ENCODE data around the gene ARIH2. TPM values are rescaled to one million over a fixed set of nuclear protein-coding genes. Genes with fewer than 3 reads are reported as not detected.

The ARIH2 gene
- total and polyA plus RNA-seq, 9 of the 15 experiments (the other 6 are each of a cell fraction or from before 2014, with no cell fraction given): 27.0 to 120 (median 108) TPM

DNA sequence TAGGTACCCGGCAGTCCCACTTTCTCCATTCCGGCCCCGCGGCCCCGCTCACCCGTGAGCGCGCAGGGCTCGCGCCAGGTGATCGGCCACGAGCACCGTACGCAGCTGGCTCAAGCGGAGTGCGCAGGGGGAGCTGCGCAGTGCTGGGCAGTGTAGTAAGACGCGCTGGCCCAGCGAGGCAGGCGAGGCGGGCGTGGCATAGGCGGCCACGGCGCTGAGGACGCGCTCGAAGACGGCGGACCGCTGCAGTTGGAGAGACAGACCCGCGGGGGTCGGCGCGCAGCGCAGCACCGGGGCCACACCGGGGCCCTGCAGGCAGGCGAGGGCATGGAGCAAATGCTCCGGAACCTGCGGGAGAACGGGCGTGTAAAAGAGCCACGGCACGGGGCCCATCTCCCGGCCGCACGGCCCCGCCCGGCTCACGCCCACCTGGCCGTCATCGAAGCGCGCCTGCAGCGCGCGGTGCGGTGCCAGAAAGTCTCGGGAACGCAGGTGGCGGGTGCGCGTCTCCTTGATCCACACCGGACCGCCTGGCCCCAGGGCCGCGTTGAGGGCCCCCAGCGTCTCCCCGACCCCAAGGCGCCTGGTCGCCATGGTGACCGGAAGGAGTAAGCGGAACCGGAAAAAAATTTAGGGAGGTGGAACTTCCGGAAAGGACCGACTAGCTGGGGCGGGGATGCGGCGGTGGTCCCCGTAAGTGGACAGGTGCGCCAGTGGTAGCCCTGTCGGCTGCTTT lies 99.5 kb downstream of the ARIH2 start, which contains the start of gene DALRD3 (continued):
- TF ChIP-seq FOXM1 (IDR thresholded peaks at IDR 0.05; ENCODE audit: low read depth) (no peak), FOXM1 (CRISPR knock-in tag; IDR thresholded peaks at IDR 0.05; ENCODE audit: low read depth) (0 out of 2 replicates have a peak, but pooled peaks have one; percentile 51), DPF2 (IDR thresholded peaks at IDR 0.05) (no peak), ZNF77 (CRISPR knock-in tag; IDR thresholded peaks at IDR 0.05) (0 out of 2 replicates have a peak, but pooled peaks have one; percentile 67), TBL1XR1 (IDR thresholded peaks at IDR 0.05; ENCODE audit: low read length in 2 of 2) (no peak), ZFX (CRISPR knock-in tag; IDR thresholded peaks at IDR 0.05) (peak; percentile 77), YY1 (IDR thresholded peaks at IDR 0.05; ENCODE audit: borderline replicate concordance in 1 of 3, control insufficient read depth in 1 of 3, extremely low read depth in 1 of 3, insufficient read depth in 3 of 3, insufficient read length in 1 of 3, insufficient replicate concordance in 2 of 3, low read depth in 1 of 3, low read length in 2 of 3) (no peak), DNMT1 (IDR thresholded peaks at IDR 0.05) (no peak), ELF2 (CRISPR knock-in tag; IDR thresholded peaks at IDR 0.05) (0 out of 2 replicates have a peak, but pooled peaks have one; percentile 62), ZNF707 (CRISPR knock-in tag; conservative IDR thresholded peaks at IDR 0.05) (no peak), MAFG (tag; conservative IDR thresholded peaks at IDR 0.05) (no peak), TEAD1 (CRISPR knock-in tag; IDR thresholded peaks at IDR 0.05) (no peak), TAL1 (IDR thresholded peaks at IDR 0.05) (no peak), POLR2G (IDR thresholded peaks at IDR 0.05; ENCODE audit: low read depth, low read length) (peak; percentile 86), ZNF695 (CRISPR knock-in tag; IDR thresholded peaks at IDR 0.05) (no peak), CBX2 (IDR thresholded peaks at IDR 0.05; ENCODE audit: insufficient read depth, low read length, poor library complexity, severe bottlenecking) (no peak), BRD4 (IDR thresholded peaks at IDR 0.05) (no peak), JUNB (CRISPR knock-in tag; conservative IDR thresholded peaks at IDR 0.05) (no peak), RBM34 (IDR thresholded peaks at IDR 0.05; ENCODE audit: borderline replicate concordance, insufficient read depth, low read length) (0 out of 2 replicates have a peak, but pooled peaks have one; percentile 46), HDGF (IDR thresholded peaks at IDR 0.05) (no peak), GABPA (tag; conservative IDR thresholded peaks at IDR 0.05; ENCODE audit: low read depth) (peak; percentile 93), POLR2A (conservative IDR thresholded peaks at IDR 0.05) (peak; percentile 43), ZNF785 (CRISPR knock-in tag; IDR thresholded peaks at IDR 0.05) (no peak), ZNF24 (IDR thresholded peaks at IDR 0.05) (no peak), TCF7L2 (IDR thresholded peaks at IDR 0.05; ENCODE audit: low read depth, low read length) (no peak), CEBPB (tag; IDR thresholded peaks at IDR 0.05) (no peak), HNRNPL (IDR thresholded peaks at IDR 0.05; ENCODE audit: low read depth, low read length) (no peak)
- TF ChIP-seq, protein P1, sequence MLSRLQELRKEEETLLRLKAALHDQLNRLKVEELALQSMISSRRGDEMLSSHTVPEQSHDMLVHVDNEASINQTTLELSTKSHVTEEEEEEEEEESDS (CRISPR knock-in tag; IDR thresholded peaks at IDR 0.05): no peak
- TF ChIP-seq, protein P2, sequence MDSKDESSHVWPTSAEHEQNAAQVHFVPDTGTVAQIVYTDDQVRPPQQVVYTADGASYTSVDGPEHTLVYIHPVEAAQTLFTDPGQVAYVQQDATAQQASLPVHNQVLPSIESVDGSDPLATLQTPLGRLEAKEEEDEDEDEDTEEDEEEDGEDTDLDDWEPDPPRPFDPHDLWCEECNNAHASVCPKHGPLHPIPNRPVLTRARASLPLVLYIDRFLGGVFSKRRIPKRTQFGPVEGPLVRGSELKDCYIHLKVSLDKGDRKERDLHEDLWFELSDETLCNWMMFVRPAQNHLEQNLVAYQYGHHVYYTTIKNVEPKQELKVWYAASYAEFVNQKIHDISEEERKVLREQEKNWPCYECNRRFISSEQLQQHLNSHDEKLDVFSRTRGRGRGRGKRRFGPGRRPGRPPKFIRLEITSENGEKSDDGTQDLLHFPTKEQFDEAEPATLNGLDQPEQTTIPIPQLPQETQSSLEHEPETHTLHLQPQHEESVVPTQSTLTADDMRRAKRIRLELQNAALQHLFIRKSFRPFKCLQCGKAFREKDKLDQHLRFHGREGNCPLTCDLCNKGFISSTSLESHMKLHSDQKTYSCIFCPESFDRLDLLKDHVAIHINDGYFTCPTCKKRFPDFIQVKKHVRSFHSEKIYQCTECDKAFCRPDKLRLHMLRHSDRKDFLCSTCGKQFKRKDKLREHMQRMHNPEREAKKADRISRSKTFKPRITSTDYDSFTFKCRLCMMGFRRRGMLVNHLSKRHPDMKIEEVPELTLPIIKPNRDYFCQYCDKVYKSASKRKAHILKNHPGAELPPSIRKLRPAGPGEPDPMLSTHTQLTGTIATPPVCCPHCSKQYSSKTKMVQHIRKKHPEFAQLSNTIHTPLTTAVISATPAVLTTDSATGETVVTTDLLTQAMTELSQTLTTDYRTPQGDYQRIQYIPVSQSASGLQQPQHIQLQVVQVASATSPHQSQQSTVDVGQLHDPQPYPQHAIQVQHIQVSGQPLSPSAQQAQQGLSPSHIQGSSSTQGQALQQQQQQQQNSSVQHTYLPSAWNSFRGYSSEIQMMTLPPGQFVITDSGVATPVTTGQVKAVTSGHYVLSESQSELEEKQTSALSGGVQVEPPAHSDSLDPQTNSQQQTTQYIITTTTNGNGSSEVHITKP (IDR thresholded peaks at IDR 0.05; ENCODE audit: partially characterized antibody): no peak
